B cell (primary cell): ENCODE data around the gene PCBP1. TPM values are rescaled to one million over a fixed set of nuclear protein-coding genes. Genes with fewer than 3 reads are reported as not detected.
"Not testable (repeated sequence)": the region's sequence is repeated elsewhere in the genome, so short reads cannot be mapped to it uniquely, and the experiment has no call there.

ENCODE experiments used
- ATAC-seq: fragments of 200-7000 bp; cut with Tn5 transposase; one replicate; pipeline ENCODE4 v1.10.0; 2021; ENCODE audit warnings: low read depth, mild to moderate bottlenecking, moderate number of reproducible peaks, moderate library complexity
- CTCF ChIA-PET: fragments of 350-600 bp; sonication (Branson Sonifier 250); formaldehyde crosslinking; loops from one replicate; lab custom pipeline; 2021; ENCODE audit warnings: antibody characterized with exemption, inconsistent platforms; lab: Charles Lee
- POLR2A ChIA-PET: fragments of 350-600 bp; sonication (Branson Sonifier 250); formaldehyde crosslinking; loops from one replicate; lab custom pipeline; 2021; ENCODE audit warnings: antibody characterized with exemption; lab: Charles Lee
- DNase-seq: peaks from one replicate; pipeline ENCODE4 v3.0.0; 2013
- H2AFZ ChIP-seq: 2 replicates; pipeline ENCODE4 v1.6.1; 2012; ENCODE audit warnings: mild to moderate bottlenecking, low read depth, low read length; ENCODE audit not compliant: insufficient read depth, poor library complexity, severe bottlenecking
- H3K27ac ChIP-seq, 2 donors: 1 replicate in 1 of 2; 2 replicates in 1 of 2; pipeline ENCODE4 v1.5.1; 2012 to 2013; ENCODE audit warnings: low read length in 2 of 2, mild to moderate bottlenecking in 2 of 2, moderate library complexity in 1 of 2
- H3K27me3 ChIP-seq, 4 experiments: fragments of 200-600 bp in 1 of 4; sonication (generic) in 1 of 4; replicated peaks in 1 of 4; 1 replicate in 2 of 4; 2 replicates in 2 of 4; pipeline versions ENCODE4 v1.6.1 to v1.7.0; 2013 to 2016; ENCODE audit warnings: low read length in 3 of 4, mild to moderate bottlenecking in 2 of 4, mixed read lengths in 1 of 4, moderate library complexity in 1 of 4; ENCODE audit not compliant: insufficient read depth in 4 of 4, control insufficient read depth in 3 of 4; ENCODE audit errors: control extremely low read depth in 1 of 4
- H3K36me3 ChIP-seq, 2 experiments: replicated peaks in 1 of 2; 1 replicate in 1 of 2; 2 replicates in 1 of 2; pipeline versions ENCODE4 v1.6.1 to v1.7.1; 2013; ENCODE audit warnings: low read length in 1 of 2; ENCODE audit not compliant: insufficient read depth in 2 of 2, control insufficient read depth in 1 of 2; ENCODE audit errors: control extremely low read depth in 1 of 2, extremely low read depth in 1 of 2
- H3K4me1 ChIP-seq, 2 donors: fragments of 200-600 bp in 1 of 2; sonication (generic) in 1 of 2; 1 replicate in 1 of 2; 2 replicates in 1 of 2; pipeline versions ENCODE4 v1.5.1 to v1.6.1; 2013 to 2017; ENCODE audit warnings: low read length in 2 of 2; ENCODE audit not compliant: control insufficient read depth in 2 of 2, insufficient read depth in 2 of 2
- H3K4me2 ChIP-seq: replicated peaks from 2 replicates; pipeline ENCODE3; 2012; ENCODE audit warnings: mild to moderate bottlenecking, low read depth, low read length; ENCODE audit not compliant: poor library complexity, severe bottlenecking
- H3K4me3 ChIP-seq, 5 experiments: fragments of 200-600 bp in 1 of 5; sonication (generic) in 1 of 5; 1 replicate in 3 of 5; 2 replicates in 2 of 5; pipeline versions ENCODE4 v1.5.1 to v1.7.0; 2011 to 2016; ENCODE audit warnings: low read length in 4 of 5, mild to moderate bottlenecking in 4 of 5, low read depth in 2 of 5, control low read depth in 1 of 5, moderate library complexity in 1 of 5; ENCODE audit not compliant: insufficient read depth in 1 of 5; ENCODE audit errors: control extremely low read depth in 1 of 5, extremely low read depth in 1 of 5
- H3K79me2 ChIP-seq: fragments of 200-600 bp; sonication (generic); one replicate; pipeline ENCODE4 v1.6.0; 2016; ENCODE audit warnings: low read length; ENCODE audit not compliant: control insufficient read depth, insufficient read depth
- H3K9ac ChIP-seq: fragments of 200-600 bp; sonication (generic); 2 replicates; pipeline ENCODE4 v1.6.1; 2017; ENCODE audit warnings: mild to moderate bottlenecking, low read length, moderate library complexity
- H3K9me3 ChIP-seq, 3 donors: one replicate each; pipeline versions ENCODE4 v1.6.1 to v1.7.1; 2013; ENCODE audit warnings: low read length in 2 of 3; ENCODE audit not compliant: control insufficient read depth in 2 of 3, insufficient read depth in 1 of 3; ENCODE audit errors: control extremely low read depth in 1 of 3
- H4K20me1 ChIP-seq: 2 replicates; pipeline ENCODE4 v1.6.0; 2012; ENCODE audit warnings: mild to moderate bottlenecking, low read length; ENCODE audit not compliant: insufficient read depth, control insufficient read depth, poor library complexity, severe bottlenecking
- H3K27ac Mint-ChIP-seq: one replicate; pipeline ENCODE4 v1.8.0; 2021; ENCODE audit warnings: mixed read lengths
- H3K27me3 Mint-ChIP-seq: one replicate; pipeline ENCODE4 v1.8.0; 2021; ENCODE audit warnings: mixed read lengths
- H3K4me1 Mint-ChIP-seq: one replicate; pipeline ENCODE4 v1.8.0; 2021; ENCODE audit warnings: mixed read lengths
- H3K4me3 Mint-ChIP-seq: one replicate; pipeline ENCODE4 v1.8.0; 2021; ENCODE audit warnings: mixed read lengths
- H3K9me3 Mint-ChIP-seq: one replicate; pipeline ENCODE4 v1.8.0; 2022; ENCODE audit warnings: mixed read lengths; ENCODE audit not compliant: insufficient read depth
- EZH2 ChIP-seq: IDR thresholded peaks from 2 replicates; pipeline ENCODE4 v1.6.1; 2012; ENCODE audit warnings: borderline replicate concordance, low read depth, mild to moderate bottlenecking, moderate library complexity, low read length; ENCODE audit not compliant: insufficient read depth, poor library complexity, severe bottlenecking
- WGBS: methylation state at CpG from one replicate; pipeline ENCODE4 v1.1.5; 2013; ENCODE audit warnings: missing lambda C conversion rate; ENCODE audit not compliant: insufficient coverage; 5-methylcytosine and 5-hydroxymethylcytosine counted together
- intact Hi-C: fragments of 100-400 bp; cut with micrococcal nuclease; formaldehyde crosslinking; loops from one replicate; pipeline ENCODE4 v1.10.0; 2022
- polyA plus RNA-seq: library from polyadenylated mRNA; depleted of rRNA; stranded (reverse); fragments of >200 nt; gene quantifications from 2 replicates; pipeline ENCODE4 v1.2.3, GENCODE V29; 2012
- total RNA-seq, 2 donors: library from RNA; stranded (reverse); fragments of 120-200 nt in 1 of 2; gene quantifications; 1 replicate in 1 of 2; 2 replicates in 1 of 2; pipeline versions ENCODE4 v1.2.3 to v1.2.4, GENCODE V29; 2013 to 2022
- TF ChIP-seq, protein P1 (sequence below): fragments of 200-600 bp; IDR thresholded peaks from one replicate; pipeline ENCODE4 v1.8.0; 2022; ENCODE audit warnings: antibody characterized with exemption, mild to moderate bottlenecking

Gene PCBP1
- total and polyA plus RNA-seq, 2 donors (not counting 1 experiment from before 2014, with no cell fraction given), result 172 to 327 TPM

GRCh38 chr2:70091364-70091763 is 4.1 kb downstream of the PCBP1 start:
- Mint-ChIP-seq H3K4me3 (no peak overlapping the region), H3K9me3 (no peaks in the 10 kb centered on the region), H3K27me3 (no peaks in the 10 kb centered on the region), H3K27ac (peak overlapping the region; percentile 80), H3K4me1 (peaks cover 69% of the 10 kb centered on the region)
- ChIA-PET CTCF (interaction anchor here (1.5 to 12.7 kb wide), 4 partner anchors 13 to 50 kb away, joined by 3 to 98 read pairs (median 8); no protein-coding TSS in a partner anchor), POLR2A (interaction anchor here (0.6 to 6.1 kb wide), 8 partner anchors 10 to 51 kb away, joined by 3 to 43 read pairs (median 4); no protein-coding TSS in a partner anchor)
- Histone ChIP-seq H3K79me2 (peaks cover 75% of the 10 kb centered on the region), H3K9ac (no peak overlapping the region), H4K20me1 (peaks cover 12% of the 10 kb centered on the region), H3K27me3 (no peaks in the 10 kb centered on the region), H3K4me2 (peak overlapping the region; percentile 16), H3K4me1 (peaks cover 57 to 75% of the 10 kb centered on the region in 2 donors), H2AFZ (no peak overlapping the region), H3K4me3 (no peak overlapping the region), H3K27ac (peak overlapping the region in 1 of 2 donors; percentile 100), H3K9me3 (no peaks in the 10 kb centered on the region), H3K36me3 (peaks cover 0 to 24% of the 10 kb centered on the region in 2 experiments)
- no peak for TF ChIP-seq EZH2
- TF ChIP-seq, protein P1, sequence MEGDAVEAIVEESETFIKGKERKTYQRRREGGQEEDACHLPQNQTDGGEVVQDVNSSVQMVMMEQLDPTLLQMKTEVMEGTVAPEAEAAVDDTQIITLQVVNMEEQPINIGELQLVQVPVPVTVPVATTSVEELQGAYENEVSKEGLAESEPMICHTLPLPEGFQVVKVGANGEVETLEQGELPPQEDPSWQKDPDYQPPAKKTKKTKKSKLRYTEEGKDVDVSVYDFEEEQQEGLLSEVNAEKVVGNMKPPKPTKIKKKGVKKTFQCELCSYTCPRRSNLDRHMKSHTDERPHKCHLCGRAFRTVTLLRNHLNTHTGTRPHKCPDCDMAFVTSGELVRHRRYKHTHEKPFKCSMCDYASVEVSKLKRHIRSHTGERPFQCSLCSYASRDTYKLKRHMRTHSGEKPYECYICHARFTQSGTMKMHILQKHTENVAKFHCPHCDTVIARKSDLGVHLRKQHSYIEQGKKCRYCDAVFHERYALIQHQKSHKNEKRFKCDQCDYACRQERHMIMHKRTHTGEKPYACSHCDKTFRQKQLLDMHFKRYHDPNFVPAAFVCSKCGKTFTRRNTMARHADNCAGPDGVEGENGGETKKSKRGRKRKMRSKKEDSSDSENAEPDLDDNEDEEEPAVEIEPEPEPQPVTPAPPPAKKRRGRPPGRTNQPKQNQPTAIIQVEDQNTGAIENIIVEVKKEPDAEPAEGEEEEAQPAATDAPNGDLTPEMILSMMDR, result no peak
- intact Hi-C loops, result no loop called here
- DNase-seq, result no peak
- WGBS, result 20% methylated on average over 1 of the region's 2 CpGs
- ATAC-seq, result no peak

DNA sequence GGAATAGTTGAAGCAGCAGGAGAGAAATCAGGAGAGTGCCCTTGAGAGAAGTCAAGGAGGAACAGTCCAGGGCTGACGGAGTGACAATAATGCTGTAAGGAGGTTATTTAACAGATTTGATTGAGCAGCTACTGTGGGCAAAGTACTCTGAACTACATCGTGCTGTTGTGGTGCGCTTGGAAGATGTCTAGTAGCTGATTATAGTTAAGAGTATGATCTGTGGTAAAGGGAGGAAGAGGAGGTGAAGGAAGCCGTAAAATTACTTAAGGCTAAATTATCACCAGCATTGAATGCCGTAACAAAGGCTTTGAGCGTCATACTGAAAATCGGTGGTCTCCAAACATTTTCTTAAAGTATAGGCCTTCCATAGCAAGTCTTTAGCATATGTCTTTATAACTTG is 4.5 kb downstream of the PCBP1 start:
- intact Hi-C loops, result no loop called here
- 67% methylated on average over 2 of the region's 7 CpGs for WGBS
- Histone ChIP-seq H3K9me3 (no peaks in the 10 kb centered on the region), H4K20me1 (peaks cover 12% of the 10 kb centered on the region), H2AFZ (no peak overlapping the region), H3K27me3 (no peaks in the 10 kb centered on the region), H3K27ac (peak overlapping the region in 1 of 2 donors; percentile 100), H3K36me3 (peaks cover 0 to 24% of the 10 kb centered on the region in 2 experiments), H3K4me3 (no peak overlapping the region), H3K4me1 (peaks cover 57 to 77% of the 10 kb centered on the region in 2 donors), H3K4me2 (no peak overlapping the region), H3K79me2 (peaks cover 75% of the 10 kb centered on the region), H3K9ac (no peak overlapping the region)
- CTCF ChIA-PET, result interaction anchor here (1.3 to 12.7 kb wide), 6 partner anchors 12 to 49 kb away, joined by 3 to 98 read pairs (median 8); no protein-coding TSS in a partner anchor
- POLR2A ChIA-PET, result interaction anchor here (0.6 to 6.1 kb wide), 9 partner anchors 9 to 50 kb away, joined by 3 to 43 read pairs (median 4); no protein-coding TSS in a partner anchor
- no peaks in the 10 kb centered on the region for H3K27me3 Mint-ChIP-seq
- peak overlapping the region; percentile 80 for H3K27ac Mint-ChIP-seq
- DNase-seq (no peak), ATAC-seq (no peak)
- no peaks in the 10 kb centered on the region for H3K9me3 Mint-ChIP-seq
- peak overlapping the region; percentile 4 for H3K4me3 Mint-ChIP-seq
- TF ChIP-seq, protein P1, result no peak
- no peak for TF ChIP-seq EZH2
- peaks cover 69% of the 10 kb centered on the region for H3K4me1 Mint-ChIP-seq

GRCh38 chr2:70092576-70093243 is 5.4 kb downstream of the PCBP1 start:
- ChIA-PET POLR2A (interaction anchor here (0.5 to 6.1 kb wide), 9 partner anchors 8 to 1439 kb away, joined by 3 to 43 read pairs (median 4); no protein-coding TSS in a partner anchor), CTCF (interaction anchor here (0.6 to 12.7 kb wide), 6 partner anchors 15 to 676 kb away, joined by 3 to 98 read pairs (median 4); no protein-coding TSS in a partner anchor)
- ATAC-seq, H3K27me3 Mint-ChIP-seq, intact Hi-C loops, H3K4me3 ChIP-seq, H3K9me3 ChIP-seq, H4K20me1 ChIP-seq, H3K4me3 Mint-ChIP-seq, H3K9me3 Mint-ChIP-seq, H3K4me2 ChIP-seq, H3K27me3 ChIP-seq, H2AFZ ChIP-seq, DNase-seq, H3K9ac ChIP-seq: not testable (repeated sequence)
- Histone ChIP-seq H3K36me3 (peaks cover 0 to 24% of the 10 kb centered on the region in 2 experiments), H3K27ac (peak overlapping the region in 1 of 2 donors; percentile 46), H3K79me2 (peaks cover 72% of the 10 kb centered on the region), H3K4me1 (peaks cover 57 to 77% of the 10 kb centered on the region in 2 donors)
- H3K27ac Mint-ChIP-seq, result peak overlapping the region; percentile 89
- 92% methylated on average over 8 of the region's 12 CpGs for WGBS
- peaks cover 66% of the 10 kb centered on the region for H3K4me1 Mint-ChIP-seq
